H9 (cell line): Measurements from ENCODE around the gene SHB. TPM values are rescaled to one million over a fixed set of nuclear protein-coding genes. Genes with fewer than 3 reads are reported as not detected.

ENCODE experiments used
- DNase-seq: peaks from one replicate; pipeline ENCODE4 v3.0.0-alpha.2; 2017
- H2AFZ ChIP-seq: one replicate; pipeline ENCODE4 v1.6.1; 2013; ENCODE audit warnings: mild to moderate bottlenecking, low read length, control low read depth, moderate library complexity
- H2AK5ac ChIP-seq: 2 replicates; pipeline ENCODE4 v1.6.1; 2013; ENCODE audit warnings: low read length, control low read depth, mixed read lengths; ENCODE audit not compliant: insufficient read length
- H2BK120ac ChIP-seq: one replicate; pipeline ENCODE4 v1.6.1; 2013; ENCODE audit warnings: low read depth, mild to moderate bottlenecking, low read length, control low read depth, inconsistent platforms; ENCODE audit not compliant: poor library complexity, severe bottlenecking
- H2BK12ac ChIP-seq: 2 replicates; pipeline ENCODE4 v1.6.1; 2013; ENCODE audit warnings: low read length, control low read depth, mixed read lengths, low read depth; ENCODE audit not compliant: insufficient read length
- H2BK15ac ChIP-seq: 2 replicates; pipeline ENCODE4 v1.6.1; 2013; ENCODE audit warnings: low read depth, low read length, control low read depth
- H2BK20ac ChIP-seq: one replicate; pipeline ENCODE4 v1.6.1; 2013; ENCODE audit warnings: low read depth, mild to moderate bottlenecking, low read length, control low read depth, inconsistent platforms; ENCODE audit not compliant: poor library complexity, severe bottlenecking
- H2BK5ac ChIP-seq: 2 replicates; pipeline ENCODE4 v1.6.1; 2013; ENCODE audit warnings: low read length, control low read depth, mixed read lengths; ENCODE audit not compliant: insufficient read length
- H3K14ac ChIP-seq: 2 replicates; pipeline ENCODE4 v1.6.1; 2013; ENCODE audit warnings: low read length, control low read depth; ENCODE audit not compliant: insufficient read depth
- H3K18ac ChIP-seq: 2 replicates; pipeline ENCODE4 v1.6.1; 2013; ENCODE audit warnings: low read depth, mild to moderate bottlenecking, mixed read lengths, low read length, control low read depth; ENCODE audit not compliant: insufficient read length
- H3K23ac ChIP-seq: 2 replicates; pipeline ENCODE4 v1.6.1; 2013; ENCODE audit warnings: low read length, control low read depth, mixed read lengths, low read depth; ENCODE audit not compliant: insufficient read length
- H3K23me2 ChIP-seq: 2 replicates; pipeline ENCODE4 v1.6.1; 2013; ENCODE audit warnings: low read depth, mild to moderate bottlenecking, mixed read lengths, low read length, control low read depth; ENCODE audit not compliant: insufficient read length, poor library complexity, severe bottlenecking
- H3K27ac ChIP-seq: 2 replicates; pipeline ENCODE4 v1.5.1; 2013; ENCODE audit warnings: low read length, control low read depth, mixed read lengths, low read depth; ENCODE audit not compliant: insufficient read length
- H3K27me3 ChIP-seq: 2 replicates; pipeline ENCODE4 v1.6.1; 2013; ENCODE audit warnings: low read length, control low read depth, inconsistent platforms; ENCODE audit not compliant: insufficient read depth
- H3K4ac ChIP-seq: 2 replicates; pipeline ENCODE4 v1.6.1; 2013; ENCODE audit warnings: low read depth, mild to moderate bottlenecking, control low read depth, inconsistent platforms, low read length, moderate library complexity
- H3K4me1 ChIP-seq: 2 replicates; pipeline ENCODE4 v1.6.1; 2013; ENCODE audit warnings: low read length, control low read depth, inconsistent platforms; ENCODE audit not compliant: insufficient read depth
- H3K4me2 ChIP-seq: 2 replicates; pipeline ENCODE4 v1.6.1; 2013; ENCODE audit warnings: low read length, control low read depth, mixed read lengths; ENCODE audit not compliant: insufficient read length, insufficient read depth
- H3K56ac ChIP-seq: 2 replicates; pipeline ENCODE4 v1.6.1; 2013; ENCODE audit warnings: low read depth, mild to moderate bottlenecking, mixed read lengths, low read length, control low read depth; ENCODE audit not compliant: insufficient read length
- H3K79me1 ChIP-seq: 2 replicates; pipeline ENCODE4 v1.6.1; 2013; ENCODE audit warnings: low read depth, mild to moderate bottlenecking, moderate library complexity, low read length, control low read depth, inconsistent platforms; ENCODE audit not compliant: insufficient read depth, poor library complexity, severe bottlenecking
- H3K79me2 ChIP-seq: 2 replicates; pipeline ENCODE4 v1.6.1; 2013; ENCODE audit warnings: low read length, control low read depth, inconsistent platforms; ENCODE audit not compliant: insufficient read depth
- H3K9ac ChIP-seq: 2 replicates; pipeline ENCODE4 v1.6.1; 2013; ENCODE audit warnings: low read length, control low read depth, mixed read lengths; ENCODE audit not compliant: insufficient read length; ENCODE audit errors: extremely low read depth
- H3K9me3 ChIP-seq: one replicate; pipeline ENCODE4 v1.6.1; 2013; ENCODE audit warnings: low read depth, low read length, inconsistent platforms; ENCODE audit not compliant: control insufficient read depth
- H3T11ph ChIP-seq: one replicate; pipeline ENCODE4 v1.6.1; 2013; ENCODE audit warnings: mild to moderate bottlenecking, low read length, control low read depth, inconsistent platforms
- H4K20me1 ChIP-seq: one replicate; pipeline ENCODE4 v1.6.1; 2013; ENCODE audit not compliant: control insufficient read depth, insufficient read length, insufficient read depth
- H4K5ac ChIP-seq: 2 replicates; pipeline ENCODE4 v1.6.1; 2013; ENCODE audit warnings: low read depth, mild to moderate bottlenecking, mixed read lengths, low read length, control low read depth; ENCODE audit not compliant: insufficient read length
- H4K8ac ChIP-seq: replicated peaks from 2 replicates; pipeline ENCODE4 v1.6.1; 2013; ENCODE audit warnings: low read length, control low read depth, mixed read lengths, low read depth; ENCODE audit not compliant: insufficient read length
- H4K91ac ChIP-seq: 2 replicates; pipeline ENCODE4 v1.6.1; 2013; ENCODE audit warnings: low read depth, mild to moderate bottlenecking, moderate library complexity, mixed read lengths, low read length, control low read depth; ENCODE audit not compliant: insufficient read length
- H3K27ac Mint-ChIP-seq, 3 experiments: 2 replicates in 2 of 3; 3 replicates in 1 of 3; pipeline ENCODE4 v1.8.0; 2020 to 2021; ENCODE audit warnings: mixed read lengths in 3 of 3, mild to moderate bottlenecking in 1 of 3, moderate library complexity in 1 of 3
- H3K27me3 Mint-ChIP-seq: 2 replicates; pipeline ENCODE4 v1.8.0; 2021; ENCODE audit warnings: low read depth, mild to moderate bottlenecking, moderate library complexity, mixed read lengths
- H3K36me3 Mint-ChIP-seq, 3 experiments: 2 replicates in 2 of 3; 3 replicates in 1 of 3; pipeline ENCODE4 v1.8.0; 2020 to 2021; ENCODE audit warnings: low read depth in 3 of 3, mixed read lengths in 3 of 3; ENCODE audit not compliant: insufficient read depth in 1 of 3
- H3K4me1 Mint-ChIP-seq, 2 experiments: 2 replicates each; pipeline ENCODE4 v1.8.0; 2020; ENCODE audit warnings: mixed read lengths in 2 of 2
- H3K4me3 Mint-ChIP-seq, 2 experiments: 2 replicates in 1 of 2; 3 replicates in 1 of 2; pipeline ENCODE4 v1.8.0; 2020 to 2021; ENCODE audit warnings: mild to moderate bottlenecking in 2 of 2, mixed read lengths in 2 of 2, moderate library complexity in 1 of 2
- H3K9me3 Mint-ChIP-seq, 2 experiments: 2 replicates in 1 of 2; 3 replicates in 1 of 2; pipeline ENCODE4 v1.8.0; 2020; ENCODE audit warnings: mild to moderate bottlenecking in 2 of 2, mixed read lengths in 2 of 2, moderate library complexity in 1 of 2
- CTCF ChIP-seq: fragments of 200-600 bp; sonication (generic); conservative IDR thresholded peaks from 3 replicates; pipeline ENCODE4 v1.8.0; 2021; ENCODE audit warnings: antibody characterized with exemption, mild to moderate bottlenecking
- WGBS: extraction: QIAGEN DNeasy Blood & Tissue Kit; methylation state at CpG from one replicate; pipeline ENCODE4 v1.1.7; 2013; ENCODE audit warnings: missing lambda C conversion rate, low lambda C conversion rate, mixed read lengths; ENCODE audit not compliant: insufficient read length; ENCODE audit errors: extremely low coverage; 5-methylcytosine and 5-hydroxymethylcytosine counted together
- total RNA-seq: library from RNA; stranded (reverse); gene quantifications from 2 replicates; pipeline ENCODE4 v1.2.1, GENCODE V29; 2021

SHB gene
- total RNA-seq, 1 experiment from 2014 or later: 14.6 TPM

GRCh38 chr9:37914154-37914551 lies 154.9 kb downstream of the SHB start:
- H4K91ac ChIP-seq: no peak overlapping the region
- H3K9ac ChIP-seq: no peak overlapping the region
- H2BK5ac ChIP-seq: no peak overlapping the region
- H3K23me2 ChIP-seq: no peaks in the 10 kb centered on the region
- H3K4me1 ChIP-seq: no peaks in the 10 kb centered on the region
- no peak for DNase-seq
- no peak overlapping the region for H3K18ac ChIP-seq
- no peaks in the 10 kb centered on the region for H3K9me3 Mint-ChIP-seq
- H3K27me3 Mint-ChIP-seq: no peaks in the 10 kb centered on the region
- H3K79me1 ChIP-seq: no peaks in the 10 kb centered on the region
- H3K36me3 Mint-ChIP-seq: peaks cover 0 to 8% (median 0%) of the 10 kb centered on the region in 3 experiments; a peak in 1 of 7 replicates
- H3K4me3 Mint-ChIP-seq: no peak overlapping the region
- H3K56ac ChIP-seq: no peak overlapping the region
- no peaks in the 10 kb centered on the region for H4K20me1 ChIP-seq
- H3K79me2 ChIP-seq: no peaks in the 10 kb centered on the region
- no peak overlapping the region for H2BK12ac ChIP-seq
- no CpG with 5 or more reads among the region's 8 CpGs for WGBS
- H2BK15ac ChIP-seq: no peak overlapping the region
- H3K4ac ChIP-seq: no peak overlapping the region
- no peak overlapping the region for H3K23ac ChIP-seq
- no peak overlapping the region for H3T11ph ChIP-seq
- H2BK120ac ChIP-seq: no peak overlapping the region
- no peak overlapping the region for H3K14ac ChIP-seq
- no peak for TF ChIP-seq CTCF
- no peak overlapping the region for H4K5ac ChIP-seq
- peaks cover 10 to 21% of the 10 kb centered on the region in 2 experiments for H3K4me1 Mint-ChIP-seq
- H3K27ac ChIP-seq: no peak overlapping the region
- no peaks in the 10 kb centered on the region for H3K27me3 ChIP-seq
- no peak overlapping the region for H2AFZ ChIP-seq
- no peak overlapping the region for H2BK20ac ChIP-seq
- no peak overlapping the region for H4K8ac ChIP-seq
- no peaks in the 10 kb centered on the region for H3K9me3 ChIP-seq
- no peak overlapping the region for H3K4me2 ChIP-seq
- no peak overlapping the region for H2AK5ac ChIP-seq
- no peak overlapping the region for H3K27ac Mint-ChIP-seq
